Activated naive CD8-positive, alpha-beta T cell treated with anti-CD3 and anti-CD28 coated beads for 36 hours (primary cell): ENCODE measurements around the gene SIDT1. TPM values are rescaled to one million over a fixed set of nuclear protein-coding genes. Genes with fewer than 3 reads are reported as not detected.

Experiments used
- DNase-seq: peaks from one replicate; pipeline ENCODE4 v3.0.0; 2021
- H3K27ac Mint-ChIP-seq: one replicate; pipeline ENCODE4 v1.8.0; 2022; ENCODE audit warnings: mild to moderate bottlenecking, moderate library complexity, mixed read lengths
- H3K27me3 Mint-ChIP-seq: one replicate; pipeline ENCODE4 v1.8.0; 2022; ENCODE audit warnings: mild to moderate bottlenecking, mixed read lengths
- H3K36me3 Mint-ChIP-seq: one replicate; pipeline ENCODE4 v1.8.0; 2021; ENCODE audit warnings: mild to moderate bottlenecking, mixed read lengths
- H3K4me1 Mint-ChIP-seq: one replicate; pipeline ENCODE4 v1.8.0; 2021; ENCODE audit warnings: mixed read lengths
- H3K4me3 Mint-ChIP-seq: one replicate; pipeline ENCODE4 v1.8.0; 2022; ENCODE audit warnings: mild to moderate bottlenecking, moderate library complexity, mixed read lengths
- H3K9me3 Mint-ChIP-seq: one replicate; pipeline ENCODE4 v1.8.0; 2022; ENCODE audit warnings: mixed read lengths
- total RNA-seq, 2 experiments: library from RNA; stranded (reverse); gene quantifications; one replicate each; pipeline ENCODE4 v1.2.3, GENCODE V29; 2021

SIDT1 gene
- total RNA-seq, 2 experiments from 2014 or later, result 18.0 to 19.9 TPM

DNA sequence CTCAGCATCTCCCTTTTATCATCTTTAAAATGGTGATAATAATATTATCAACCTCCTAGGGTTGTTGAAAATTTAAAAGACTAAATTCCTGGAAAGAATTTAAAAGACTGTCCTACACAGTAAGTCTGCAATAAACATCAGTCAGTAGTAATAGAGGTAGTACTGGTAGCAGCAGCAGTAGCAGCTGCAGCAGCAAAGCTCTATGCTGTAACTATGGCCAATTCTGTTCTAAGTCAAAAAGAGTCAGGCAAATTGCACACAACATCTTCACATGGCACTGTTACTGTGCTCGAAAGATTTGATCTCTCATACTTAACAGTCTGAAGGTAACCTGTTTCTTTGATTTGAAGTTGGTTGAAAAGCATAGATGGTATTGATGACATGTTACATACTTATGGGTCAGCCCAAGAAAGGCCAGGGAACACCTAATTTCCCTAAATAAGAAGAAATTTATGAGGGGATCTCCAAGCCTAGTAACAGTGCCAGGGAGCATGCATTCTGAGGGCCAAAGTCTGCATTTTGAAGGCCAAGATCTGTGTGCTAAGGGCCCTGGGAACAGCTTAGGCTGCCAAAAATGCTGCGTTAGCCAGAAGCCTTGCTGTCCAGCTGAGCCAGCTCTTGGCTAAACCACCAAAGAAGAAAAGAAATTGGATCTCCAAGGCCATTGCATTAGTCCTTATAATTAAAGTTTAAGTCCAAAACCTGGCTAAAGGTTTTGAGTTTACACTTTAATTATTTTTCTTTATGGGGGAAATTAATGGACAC is 68.2 kb downstream of the SIDT1 start:
- H3K4me1 Mint-ChIP-seq, result no peaks in the 10 kb centered on the region
- no peak overlapping the region for H3K27ac Mint-ChIP-seq
- no peaks in the 10 kb centered on the region for H3K27me3 Mint-ChIP-seq
- no peaks in the 10 kb centered on the region for H3K9me3 Mint-ChIP-seq
- peaks cover 8% of the 10 kb centered on the region for H3K36me3 Mint-ChIP-seq
- no peak for DNase-seq
- no peak overlapping the region for H3K4me3 Mint-ChIP-seq

DNA sequence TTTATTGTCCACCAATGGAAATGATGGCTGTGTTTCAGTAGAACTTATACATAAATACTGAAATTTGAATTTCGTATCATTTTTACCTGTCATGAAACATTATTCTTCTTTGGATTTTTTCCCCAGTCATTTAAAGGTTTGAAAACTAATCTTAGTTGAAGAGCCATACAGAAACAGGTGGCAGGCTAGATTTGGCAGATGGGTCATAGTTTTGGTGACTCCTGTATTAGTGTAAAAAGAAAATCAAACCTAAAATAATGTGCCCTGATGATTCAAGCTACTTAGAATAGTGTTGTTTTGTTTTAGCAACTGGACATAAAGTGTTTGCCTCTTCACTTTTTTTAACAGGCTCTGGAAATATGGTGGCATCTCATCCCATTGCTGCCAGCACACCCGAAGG is 68.9 kb downstream of the SIDT1 start:
- no peak overlapping the region for H3K4me3 Mint-ChIP-seq
- peaks cover 8% of the 10 kb centered on the region for H3K36me3 Mint-ChIP-seq
- H3K9me3 Mint-ChIP-seq, result no peaks in the 10 kb centered on the region
- no peaks in the 10 kb centered on the region for H3K27me3 Mint-ChIP-seq
- no peak overlapping the region for H3K27ac Mint-ChIP-seq
- no peak for DNase-seq
- peaks cover 1% of the 10 kb centered on the region for H3K4me1 Mint-ChIP-seq

DNA sequence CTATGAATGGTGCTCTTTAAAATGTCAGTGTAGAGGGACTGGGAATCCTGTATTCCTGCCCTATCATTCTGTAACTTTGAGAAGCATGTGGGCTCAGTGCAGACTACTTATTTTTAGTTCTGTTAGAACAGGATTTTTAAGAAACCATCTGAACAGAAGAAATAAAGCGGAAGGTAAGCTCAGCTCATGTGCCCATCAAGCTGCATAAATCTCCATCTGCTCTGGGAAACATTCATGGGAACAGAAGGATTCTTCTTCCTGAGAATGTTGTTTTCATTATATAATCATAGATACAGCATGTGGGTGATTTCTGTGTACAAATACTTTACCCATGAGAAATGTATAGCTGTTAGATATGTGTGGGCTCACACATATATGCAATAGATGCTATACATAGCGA is 69.9 kb downstream of the SIDT1 start:
- no peaks in the 10 kb centered on the region for H3K9me3 Mint-ChIP-seq
- H3K36me3 Mint-ChIP-seq, result peaks cover 10% of the 10 kb centered on the region
- H3K27ac Mint-ChIP-seq, result no peak overlapping the region
- no peak for DNase-seq
- H3K4me3 Mint-ChIP-seq, result no peak overlapping the region
- no peaks in the 10 kb centered on the region for H3K27me3 Mint-ChIP-seq
- H3K4me1 Mint-ChIP-seq, result peaks cover 11% of the 10 kb centered on the region

DNA sequence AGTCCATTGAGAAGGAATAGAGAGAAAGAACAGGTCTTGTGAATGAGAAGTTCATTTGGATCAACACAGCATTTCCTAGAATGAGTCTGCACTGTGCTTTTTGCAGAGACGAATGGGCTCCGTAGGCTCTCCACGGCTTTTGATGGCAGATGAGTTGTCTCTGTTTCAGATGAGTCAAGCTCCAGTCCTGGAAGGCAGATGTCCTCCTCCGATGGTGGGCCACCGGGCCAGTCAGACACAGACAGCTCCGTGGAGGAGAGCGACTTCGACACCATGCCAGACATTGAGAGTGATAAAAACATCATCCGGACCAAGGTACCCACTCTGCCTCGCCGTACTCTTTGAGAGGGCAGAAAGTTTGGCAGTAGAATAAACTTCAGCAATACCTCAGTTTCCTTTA is 70.5 kb downstream of the SIDT1 start:
- peaks cover 16% of the 10 kb centered on the region for H3K36me3 Mint-ChIP-seq
- no peak overlapping the region for H3K27ac Mint-ChIP-seq
- H3K4me3 Mint-ChIP-seq, result no peak overlapping the region
- H3K9me3 Mint-ChIP-seq, result no peaks in the 10 kb centered on the region
- no peaks in the 10 kb centered on the region for H3K27me3 Mint-ChIP-seq
- no peak for DNase-seq
- peaks cover 16% of the 10 kb centered on the region for H3K4me1 Mint-ChIP-seq

DNA sequence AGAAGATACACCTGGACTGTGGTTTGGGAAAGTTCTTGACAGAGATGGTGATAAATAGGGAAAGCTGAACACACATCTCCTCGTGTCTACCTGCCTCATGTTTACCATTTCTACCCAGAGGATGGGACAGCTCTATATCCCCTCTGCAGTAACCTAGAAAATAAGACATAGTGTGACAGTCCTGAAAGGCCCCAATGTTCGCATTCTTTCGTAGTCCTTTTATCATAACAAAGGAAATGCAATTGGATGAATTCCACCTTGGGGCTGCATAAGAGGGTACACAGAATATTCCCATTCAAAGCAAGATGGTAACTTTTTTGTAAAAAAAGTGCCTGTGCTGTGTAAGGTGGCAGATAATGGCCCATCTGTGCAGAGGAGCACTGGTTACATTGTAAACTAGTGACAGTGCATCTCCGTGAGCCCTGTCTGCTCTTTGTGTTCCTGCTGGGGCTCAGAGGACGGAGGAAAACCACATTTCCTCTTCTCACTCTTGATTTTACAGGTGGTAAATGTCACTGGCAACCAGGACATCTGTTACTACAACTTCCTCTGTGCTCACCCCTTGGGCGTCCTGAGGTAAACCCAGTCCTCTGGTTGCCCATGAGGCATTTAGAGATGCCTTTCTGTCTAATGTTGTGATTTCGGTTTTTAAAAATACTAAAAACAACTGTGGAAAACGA is 74.3 kb downstream of the SIDT1 start:
- H3K27me3 Mint-ChIP-seq, result no peaks in the 10 kb centered on the region
- H3K27ac Mint-ChIP-seq, result peak overlapping the region; percentile 88
- H3K9me3 Mint-ChIP-seq, result no peaks in the 10 kb centered on the region
- peaks cover 20% of the 10 kb centered on the region for H3K4me1 Mint-ChIP-seq
- H3K4me3 Mint-ChIP-seq, result peak overlapping the region; percentile 57
- H3K36me3 Mint-ChIP-seq, result peaks cover 27% of the 10 kb centered on the region
- peak; percentile 43 for DNase-seq

DNA sequence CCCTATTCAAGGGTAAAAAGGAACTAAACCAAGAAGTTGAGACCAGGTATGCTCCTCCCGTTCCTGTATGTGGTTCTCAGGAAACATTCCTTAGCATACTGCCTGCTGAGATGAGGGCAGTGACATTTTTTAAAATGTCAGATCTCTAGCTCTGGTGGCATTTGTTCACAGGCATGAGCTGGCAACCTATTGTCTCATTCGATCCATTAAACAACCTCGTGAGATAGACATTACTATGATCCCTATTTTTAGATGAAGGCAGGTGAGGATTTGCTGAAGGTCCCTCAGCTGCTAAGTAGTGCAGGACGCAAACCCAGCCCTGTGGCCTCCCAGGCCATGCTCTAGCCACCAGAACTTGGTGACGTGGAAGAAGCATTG is 74.9 kb downstream of the SIDT1 start:
- DNase-seq, result no peak
- no peaks in the 10 kb centered on the region for H3K9me3 Mint-ChIP-seq
- peak overlapping the region; percentile 88 for H3K27ac Mint-ChIP-seq
- H3K4me1 Mint-ChIP-seq, result peaks cover 20% of the 10 kb centered on the region
- H3K4me3 Mint-ChIP-seq, result peak overlapping the region; percentile 57
- H3K27me3 Mint-ChIP-seq, result no peaks in the 10 kb centered on the region
- peaks cover 27% of the 10 kb centered on the region for H3K36me3 Mint-ChIP-seq

DNA sequence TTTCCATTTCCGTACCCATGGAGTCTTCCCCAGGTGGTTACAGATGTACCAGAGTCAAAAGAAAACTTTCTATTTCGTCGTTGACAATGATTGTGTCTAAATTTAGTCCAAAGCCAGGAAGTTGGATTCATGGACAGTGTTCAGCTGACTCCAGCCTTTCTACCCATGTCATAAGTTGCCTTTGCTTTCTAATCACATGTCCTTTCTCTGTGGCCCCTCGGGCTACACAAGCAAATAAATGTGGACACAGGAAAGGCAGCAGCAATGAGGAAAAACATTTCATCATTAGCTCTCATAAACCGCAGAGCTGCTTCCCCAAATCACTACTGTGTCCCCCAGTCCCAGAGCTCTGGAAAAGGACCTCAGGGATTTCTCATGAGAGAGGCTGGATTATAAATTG is 82.0 kb downstream of the SIDT1 start:
- H3K36me3 Mint-ChIP-seq, result peaks cover 7% of the 10 kb centered on the region
- no peak for DNase-seq
- H3K27ac Mint-ChIP-seq, result no peak overlapping the region
- no peak overlapping the region for H3K4me3 Mint-ChIP-seq
- peaks cover 3% of the 10 kb centered on the region for H3K4me1 Mint-ChIP-seq
- no peaks in the 10 kb centered on the region for H3K9me3 Mint-ChIP-seq
- no peaks in the 10 kb centered on the region for H3K27me3 Mint-ChIP-seq

DNA sequence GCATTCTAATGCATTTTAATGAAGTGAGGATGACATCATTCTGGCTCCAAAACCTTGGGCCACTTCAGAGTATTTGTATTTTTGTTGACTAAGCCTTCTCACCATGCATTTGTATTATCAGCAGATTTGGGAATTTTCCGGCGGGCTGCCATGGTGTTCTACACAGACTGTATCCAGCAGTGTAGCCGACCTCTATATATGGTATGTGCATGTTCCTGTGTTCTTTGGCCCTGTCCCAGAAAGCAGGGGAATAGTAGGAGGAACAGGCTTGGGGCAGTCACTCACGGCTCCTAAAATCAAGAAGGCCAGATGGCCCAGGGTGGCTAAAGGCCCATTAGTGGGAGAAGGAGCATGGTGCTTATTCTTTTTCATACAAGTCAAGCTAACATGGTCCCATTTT is 83.6 kb downstream of the SIDT1 start:
- H3K27ac Mint-ChIP-seq, result no peak overlapping the region
- peaks cover 3% of the 10 kb centered on the region for H3K4me1 Mint-ChIP-seq
- no peaks in the 10 kb centered on the region for H3K27me3 Mint-ChIP-seq
- no peak overlapping the region for H3K4me3 Mint-ChIP-seq
- DNase-seq, result no peak
- H3K36me3 Mint-ChIP-seq, result peaks cover 7% of the 10 kb centered on the region
- no peaks in the 10 kb centered on the region for H3K9me3 Mint-ChIP-seq

DNA sequence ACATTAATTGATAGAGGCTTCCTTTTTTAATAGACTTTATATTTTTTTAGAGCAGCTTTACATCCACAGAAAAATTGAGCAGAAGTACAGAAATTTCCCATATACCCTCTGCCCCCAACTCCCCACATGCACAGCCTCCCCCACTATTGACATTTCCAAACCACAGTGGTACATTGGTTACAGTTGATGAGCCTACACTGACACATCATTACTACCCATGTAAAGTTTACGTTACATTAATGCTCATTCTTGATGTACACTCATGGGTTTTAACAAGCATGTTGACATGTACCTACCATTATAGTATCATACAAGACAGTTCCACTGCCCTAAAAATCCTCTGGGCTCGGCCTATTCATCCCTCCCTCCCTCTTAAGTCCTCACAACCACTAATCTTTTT is 85.4 kb downstream of the SIDT1 start:
- no peak for DNase-seq
- Mint-ChIP-seq H3K4me1 (peaks cover 3% of the 10 kb centered on the region), H3K27ac (no peak overlapping the region), H3K36me3 (peaks cover 9% of the 10 kb centered on the region), H3K27me3 (no peaks in the 10 kb centered on the region), H3K4me3 (no peak overlapping the region), H3K9me3 (no peaks in the 10 kb centered on the region)

DNA sequence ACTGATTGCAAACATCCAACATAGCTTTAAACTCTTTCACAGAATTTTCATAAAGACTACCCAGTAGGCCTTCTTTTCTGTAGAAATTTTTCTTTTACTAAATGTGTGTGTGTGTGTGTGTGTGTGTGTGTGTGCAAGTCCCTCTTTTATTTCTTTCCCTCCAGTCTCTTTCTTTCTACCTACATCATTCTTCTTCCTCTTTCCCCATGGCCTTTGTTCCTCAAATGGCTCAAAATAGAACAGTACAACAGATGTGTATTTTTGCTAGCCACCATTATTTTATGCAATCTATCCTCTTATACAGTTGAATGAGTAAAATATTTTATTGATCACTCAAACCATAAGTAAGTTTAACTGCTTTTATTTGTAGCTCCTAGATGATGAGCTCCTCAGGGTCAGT is 87.7 kb downstream of the SIDT1 start:
- H3K27ac Mint-ChIP-seq, result no peak overlapping the region
- DNase-seq, result no peak
- H3K27me3 Mint-ChIP-seq, result no peaks in the 10 kb centered on the region
- peaks cover 3% of the 10 kb centered on the region for H3K4me1 Mint-ChIP-seq
- no peaks in the 10 kb centered on the region for H3K9me3 Mint-ChIP-seq
- H3K36me3 Mint-ChIP-seq, result peaks cover 14% of the 10 kb centered on the region
- H3K4me3 Mint-ChIP-seq, result no peak overlapping the region

DNA sequence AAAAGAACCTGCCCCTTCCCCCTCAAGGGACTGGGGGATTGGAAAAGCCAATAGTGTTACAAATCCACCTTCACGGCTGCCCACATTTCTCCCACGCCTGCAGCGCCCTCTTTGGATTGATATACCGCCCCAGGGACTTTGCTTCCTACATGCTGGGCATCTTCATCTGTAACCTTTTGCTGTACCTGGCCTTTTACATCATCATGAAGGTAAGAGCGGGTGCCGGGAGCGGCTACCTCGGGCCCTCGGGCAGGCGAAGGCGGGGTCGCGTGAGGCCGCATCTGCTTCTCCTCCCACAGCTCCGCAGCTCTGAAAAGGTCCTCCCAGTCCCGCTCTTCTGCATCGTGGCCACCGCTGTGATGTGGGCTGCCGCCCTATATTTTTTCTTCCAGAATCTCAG is 91.0 kb downstream of the SIDT1 start:
- Mint-ChIP-seq H3K9me3 (no peaks in the 10 kb centered on the region), H3K36me3 (peaks cover 19% of the 10 kb centered on the region), H3K27ac (peak overlapping the region; percentile 17), H3K4me1 (no peaks in the 10 kb centered on the region), H3K4me3 (no peak overlapping the region), H3K27me3 (no peaks in the 10 kb centered on the region)
- no peak for DNase-seq

DNA sequence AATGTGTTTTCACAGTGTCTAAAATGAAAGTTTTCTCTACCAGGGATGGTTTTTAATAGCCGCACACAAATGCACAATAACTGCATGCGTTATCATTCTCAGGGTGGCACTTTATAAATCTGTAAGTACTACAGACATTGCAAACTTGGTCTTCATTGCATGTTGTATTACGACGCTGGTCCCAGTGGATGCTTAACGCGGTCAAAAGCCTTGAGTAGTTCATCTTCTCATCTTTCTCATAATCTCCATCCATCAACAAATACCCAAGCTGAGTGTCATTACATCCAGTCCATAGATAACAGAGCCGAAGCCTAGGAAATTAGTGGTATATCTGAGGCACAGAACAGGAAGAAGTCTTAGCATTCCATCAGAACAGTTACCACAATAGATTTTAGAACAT is 91.5 kb downstream of the SIDT1 start:
- no peaks in the 10 kb centered on the region for H3K9me3 Mint-ChIP-seq
- peaks cover 20% of the 10 kb centered on the region for H3K36me3 Mint-ChIP-seq
- H3K4me3 Mint-ChIP-seq, result no peak overlapping the region
- no peaks in the 10 kb centered on the region for H3K4me1 Mint-ChIP-seq
- DNase-seq, result no peak
- H3K27me3 Mint-ChIP-seq, result no peaks in the 10 kb centered on the region
- H3K27ac Mint-ChIP-seq, result no peak overlapping the region

DNA sequence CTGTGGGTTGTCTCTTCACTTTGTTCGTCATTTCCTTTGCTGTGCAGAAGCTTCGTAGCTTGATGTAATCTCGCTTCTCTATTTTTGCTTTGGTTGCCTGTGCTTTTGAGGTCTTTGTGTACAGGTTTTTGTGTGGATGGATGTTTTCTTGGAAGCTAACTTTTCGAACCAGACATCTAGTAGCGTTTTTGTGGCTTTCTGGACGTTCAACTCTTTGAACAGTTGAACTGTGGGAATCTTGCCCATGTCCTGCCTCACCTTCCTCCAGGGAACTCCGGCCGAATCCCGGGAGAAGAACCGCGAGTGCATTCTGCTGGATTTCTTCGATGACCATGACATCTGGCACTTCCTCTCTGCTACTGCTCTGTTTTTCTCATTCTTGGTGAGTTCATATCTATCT is 93.5 kb downstream of the SIDT1 start:
- no peaks in the 10 kb centered on the region for H3K27me3 Mint-ChIP-seq
- no peak overlapping the region for H3K27ac Mint-ChIP-seq
- DNase-seq, result no peak
- no peak overlapping the region for H3K4me3 Mint-ChIP-seq
- no peaks in the 10 kb centered on the region for H3K4me1 Mint-ChIP-seq
- H3K9me3 Mint-ChIP-seq, result no peaks in the 10 kb centered on the region
- peaks cover 22% of the 10 kb centered on the region for H3K36me3 Mint-ChIP-seq

DNA sequence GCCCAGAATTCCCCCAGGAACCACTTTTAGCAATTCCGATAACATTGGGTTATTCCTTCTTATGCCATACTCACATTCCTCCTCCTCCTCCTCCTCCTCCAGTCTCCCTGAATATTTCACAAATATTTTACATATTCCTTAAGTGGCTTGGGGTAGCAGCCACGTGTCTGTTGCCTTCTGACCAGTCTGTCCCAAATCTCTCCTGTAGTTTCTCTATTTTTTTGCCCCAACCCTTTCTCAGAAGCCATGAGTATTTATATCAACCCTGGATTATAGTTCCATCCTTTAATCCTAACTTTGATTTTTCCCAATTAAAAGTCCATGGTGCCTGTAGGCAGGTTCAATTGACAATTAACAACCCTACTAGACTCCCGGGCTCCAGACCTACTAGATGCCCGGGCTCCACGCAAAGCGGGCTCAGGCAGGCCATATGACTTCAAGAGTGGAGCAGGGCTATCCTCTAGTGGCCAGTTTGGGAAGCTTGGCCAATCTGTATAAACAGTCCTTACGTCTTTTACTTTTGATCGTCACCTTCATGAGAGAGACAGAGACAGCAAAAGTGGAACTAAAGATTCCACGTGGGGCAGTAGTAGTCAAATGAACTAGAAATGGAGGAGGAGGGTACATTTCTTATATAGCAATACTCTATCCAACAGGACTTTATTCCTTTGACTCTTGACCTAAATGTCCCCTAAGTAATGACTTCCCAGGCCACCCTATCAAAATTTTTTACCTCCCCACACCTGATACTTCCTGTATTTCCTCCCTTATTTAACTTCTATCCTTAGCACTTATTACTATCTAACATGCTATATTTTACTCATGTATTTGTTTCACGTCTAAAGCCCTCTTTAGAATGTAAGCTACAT is 94.4 kb downstream of the SIDT1 start:
- peaks cover 20% of the 10 kb centered on the region for H3K36me3 Mint-ChIP-seq
- H3K27me3 Mint-ChIP-seq, result no peaks in the 10 kb centered on the region

DNA sequence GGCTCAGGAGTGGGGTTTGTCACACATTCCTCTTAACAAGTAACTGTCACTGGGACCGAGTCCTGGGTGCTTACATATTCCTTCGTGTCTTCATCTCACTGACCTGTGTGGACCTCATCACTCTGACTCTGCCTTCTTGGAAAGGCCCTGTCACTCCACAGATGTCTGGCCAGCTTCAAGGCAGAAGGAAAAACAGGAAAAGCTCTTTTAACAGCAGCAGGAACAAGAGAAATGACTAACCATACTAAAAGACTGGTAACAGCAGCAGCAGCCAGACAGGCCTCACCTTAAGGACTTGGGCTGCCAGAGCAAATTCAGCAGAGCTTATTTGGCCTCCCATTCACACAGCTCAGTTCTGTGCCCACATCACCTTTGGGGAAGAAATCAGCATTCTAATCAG is 96.0 kb downstream of the SIDT1 start:
- Mint-ChIP-seq H3K4me1 (no peaks in the 10 kb centered on the region), H3K27me3 (no peaks in the 10 kb centered on the region), H3K9me3 (no peaks in the 10 kb centered on the region), H3K36me3 (peaks cover 20% of the 10 kb centered on the region), H3K27ac (no peak overlapping the region), H3K4me3 (no peak overlapping the region)
- no peak for DNase-seq

More for the DNA sequence above, 94.4 kb downstream of the SIDT1 start:
- no peaks in the 10 kb centered on the region for H3K4me1 Mint-ChIP-seq
- H3K27ac Mint-ChIP-seq, result peak overlapping the region; percentile 50
- no peaks in the 10 kb centered on the region for H3K9me3 Mint-ChIP-seq
- DNase-seq, result peak; percentile 6
- no peak overlapping the region for H3K4me3 Mint-ChIP-seq
